HepG2 (cell line): ENCODE measurements around the gene NCBP3. TPM values are rescaled to one million over a fixed set of nuclear protein-coding genes. Genes with fewer than 3 reads are reported as not detected.
A peak's percentile ranks its signal among the peaks of the same experiment; 100 is the strongest.

ENCODE experiments used
- ADNP ChIP-seq: sonication (generic); formaldehyde crosslinking; IDR thresholded peaks from 2 replicates; pipeline ENCODE4 v1.4.0; 2020; ENCODE audit warnings: missing genetic modification reagents
- EP300 ChIP-seq, 3 experiments: sonication (generic) in 1 of 3; formaldehyde crosslinking in 1 of 3; IDR thresholded peaks; 2 replicates each; pipeline versions ENCODE4 v1.5.1 to v1.6.1; 2011 to 2020; ENCODE audit warnings: low read depth in 2 of 3, low read length in 2 of 3, borderline replicate concordance in 1 of 3, improper control_type of control experiment in 1 of 3, mild to moderate bottlenecking in 1 of 3, missing genetic modification reagents in 1 of 3, moderate library complexity in 1 of 3
- FOSL1 ChIP-seq: sonication (generic); formaldehyde crosslinking; IDR thresholded peaks from 2 replicates; pipeline ENCODE4 v1.9.0; 2021; ENCODE audit warnings: missing genetic modification reagents, borderline replicate concordance
- FOXP1 ChIP-seq, 2 experiments: fragments of 450-650 bp in 1 of 2; IDR thresholded peaks; 2 replicates each; pipeline ENCODE4 v1.6.1; 2017 to 2018; ENCODE audit warnings: antibody characterized with exemption in 1 of 2
- NFIC ChIP-seq: IDR thresholded peaks from 2 replicates; pipeline ENCODE4 v1.6.1; 2012; ENCODE audit warnings: mild to moderate bottlenecking, low read length, inconsistent platforms
- NFYB ChIP-seq: sonication (generic); formaldehyde crosslinking; IDR thresholded peaks from 2 replicates; pipeline ENCODE4 v1.4.0; 2020; ENCODE audit warnings: missing genetic modification reagents
- SCMH1 ChIP-seq: sonication (generic); formaldehyde crosslinking; IDR thresholded peaks from 2 replicates; pipeline ENCODE4 v1.9.0; 2021; ENCODE audit warnings: missing genetic modification reagents, mild to moderate bottlenecking, borderline replicate concordance
- SETDB1 ChIP-seq: sonication (generic); formaldehyde crosslinking; IDR thresholded peaks from 2 replicates; pipeline ENCODE4 v1.5.1; 2020; ENCODE audit warnings: missing genetic modification reagents, mild to moderate bottlenecking, borderline replicate concordance
- ZBTB8A ChIP-seq: sonication (generic); formaldehyde crosslinking; IDR thresholded peaks from 2 replicates; pipeline ENCODE4 v1.4.0; 2020; ENCODE audit warnings: mild to moderate bottlenecking, low read depth, missing genetic modification reagents, borderline replicate concordance
- ZNF121 ChIP-seq: sonication (generic); formaldehyde crosslinking; IDR thresholded peaks from 2 replicates; pipeline ENCODE4 v1.5.0; 2020; ENCODE audit warnings: mild to moderate bottlenecking, missing genetic modification reagents
- ZNF260 ChIP-seq: sonication (generic); formaldehyde crosslinking; IDR thresholded peaks from 2 replicates; pipeline ENCODE4 v1.4.0; 2020; ENCODE audit warnings: missing genetic modification reagents, low read depth, mild to moderate bottlenecking, borderline replicate concordance
- ZNF431 ChIP-seq: sonication (generic); formaldehyde crosslinking; IDR thresholded peaks from 2 replicates; pipeline ENCODE4 v1.9.0; 2022; ENCODE audit warnings: missing genetic modification reagents, low read depth, mild to moderate bottlenecking, borderline replicate concordance
- ZNF563 ChIP-seq: sonication (generic); formaldehyde crosslinking; IDR thresholded peaks from 2 replicates; pipeline ENCODE4 v1.8.0; 2022; ENCODE audit warnings: mild to moderate bottlenecking, moderate library complexity, missing genetic modification reagents
- ZNF598 ChIP-seq: sonication (generic); formaldehyde crosslinking; IDR thresholded peaks from 2 replicates; pipeline ENCODE4 v1.5.1; 2020; ENCODE audit warnings: mild to moderate bottlenecking, missing genetic modification reagents, borderline replicate concordance
- ZNF672 ChIP-seq: sonication (generic); formaldehyde crosslinking; IDR thresholded peaks from 2 replicates; pipeline ENCODE4 v1.8.1; 2022; ENCODE audit warnings: missing genetic modification reagents
- ZNF782 ChIP-seq: sonication (generic); formaldehyde crosslinking; IDR thresholded peaks from 2 replicates; pipeline ENCODE4 v1.4.0; 2020; ENCODE audit warnings: missing genetic modification reagents, mild to moderate bottlenecking, borderline replicate concordance
- polyA plus RNA-seq, 8 experiments: library from polyadenylated mRNA; depleted of rRNA in 3 of 8; stranded (reverse) in 7 of 8; unstranded in 1 of 8; fragments of >200 nt; fragmentation: Illumina TruSeq in 4 of 8; extraction: Trizol in 4 of 8; gene quantifications; 2 replicates each; pipeline versions ENCODE4 v1.2.1 to v1.2.3, GENCODE V29; 2011 to 2016; ENCODE audit warnings: low read depth in 4 of 8, missing spikeins in 1 of 8, mixed read lengths in 1 of 8; ENCODE audit not compliant: insufficient read depth in 1 of 8
- total RNA-seq, 5 experiments: library from RNA; depleted of rRNA; stranded (reverse); fragments of >200 nt; fragmentation: Illumina TruSeq; extraction: Trizol; gene quantifications; 2 replicates each; pipeline ENCODE4 v1.2.3, GENCODE V29; 2016; ENCODE audit warnings: low read depth in 1 of 5
- TF ChIP-seq, protein P1 (sequence below): sonication (generic); formaldehyde crosslinking; IDR thresholded peaks from 2 replicates; pipeline ENCODE4 v1.4.0; 2020; ENCODE audit warnings: missing genetic modification reagents, mild to moderate bottlenecking, borderline replicate concordance
- TF ChIP-seq, protein P2 (sequence below): sonication (generic); formaldehyde crosslinking; IDR thresholded peaks from 2 replicates; pipeline ENCODE4 v1.5.0; 2020; ENCODE audit warnings: missing genetic modification reagents
- TF ChIP-seq, protein P3 (sequence below): sonication (generic); formaldehyde crosslinking; IDR thresholded peaks from 2 replicates; pipeline ENCODE4 v1.8.0; 2022; ENCODE audit warnings: missing genetic modification reagents, mild to moderate bottlenecking, borderline replicate concordance
- TF ChIP-seq, protein P4 (sequence below): sonication (generic); formaldehyde crosslinking; IDR thresholded peaks from 2 replicates; pipeline ENCODE4 v1.8.0; 2022; ENCODE audit warnings: low read depth, missing genetic modification reagents
- TF ChIP-seq, protein P5 (sequence below): sonication (generic); formaldehyde crosslinking; IDR thresholded peaks from 2 replicates; pipeline ENCODE4 v1.4.0; 2020; ENCODE audit warnings: mild to moderate bottlenecking, missing genetic modification reagents

Gene NCBP3
- total and polyA plus RNA-seq, 2 of the 13 experiments (the other 11 are each of a cell fraction or from before 2014, with no cell fraction given) = 19.5 to 24.8 TPM

DNA sequence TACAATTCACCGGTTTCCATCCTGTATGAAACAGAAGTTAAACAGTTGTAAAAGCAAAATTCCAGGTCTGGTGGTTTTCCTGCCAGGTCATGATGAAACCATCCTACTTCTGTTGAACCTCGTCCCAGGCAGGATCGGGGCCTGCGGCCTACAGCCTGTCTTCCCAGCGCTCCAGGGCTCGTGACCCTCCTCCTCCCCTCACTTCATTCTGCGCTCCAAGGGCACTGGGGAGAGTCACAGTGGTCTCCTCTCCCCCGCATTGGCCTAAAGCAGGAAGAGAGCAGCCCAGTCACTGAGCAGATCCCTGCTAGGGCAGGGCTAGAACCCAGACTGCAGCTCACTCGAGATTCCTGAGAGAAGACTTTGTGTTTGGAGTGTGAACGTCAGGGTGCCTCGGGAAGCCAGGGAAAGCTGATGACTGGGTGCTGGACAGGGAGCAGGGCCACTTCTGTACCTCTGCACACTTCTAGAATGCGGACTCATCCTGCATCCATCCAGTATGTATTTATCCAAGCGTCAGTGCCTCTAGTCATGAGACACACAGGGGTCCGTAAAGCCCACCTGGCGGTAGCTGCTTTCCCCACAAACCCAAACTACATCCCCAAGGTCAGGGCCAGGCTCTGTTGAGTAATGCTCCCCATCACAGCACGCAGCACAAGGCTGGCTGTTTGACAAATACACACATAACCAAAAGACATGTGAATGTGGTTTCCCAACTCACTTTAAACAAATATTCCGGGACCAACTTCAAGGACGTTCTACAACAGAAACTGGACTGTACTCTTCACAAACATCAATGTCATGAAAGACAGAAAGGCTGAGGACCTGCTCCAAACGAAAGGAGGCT is 43.4 kb downstream of the NCBP3 start (continued):
- TF ChIP-seq, protein P1, sequence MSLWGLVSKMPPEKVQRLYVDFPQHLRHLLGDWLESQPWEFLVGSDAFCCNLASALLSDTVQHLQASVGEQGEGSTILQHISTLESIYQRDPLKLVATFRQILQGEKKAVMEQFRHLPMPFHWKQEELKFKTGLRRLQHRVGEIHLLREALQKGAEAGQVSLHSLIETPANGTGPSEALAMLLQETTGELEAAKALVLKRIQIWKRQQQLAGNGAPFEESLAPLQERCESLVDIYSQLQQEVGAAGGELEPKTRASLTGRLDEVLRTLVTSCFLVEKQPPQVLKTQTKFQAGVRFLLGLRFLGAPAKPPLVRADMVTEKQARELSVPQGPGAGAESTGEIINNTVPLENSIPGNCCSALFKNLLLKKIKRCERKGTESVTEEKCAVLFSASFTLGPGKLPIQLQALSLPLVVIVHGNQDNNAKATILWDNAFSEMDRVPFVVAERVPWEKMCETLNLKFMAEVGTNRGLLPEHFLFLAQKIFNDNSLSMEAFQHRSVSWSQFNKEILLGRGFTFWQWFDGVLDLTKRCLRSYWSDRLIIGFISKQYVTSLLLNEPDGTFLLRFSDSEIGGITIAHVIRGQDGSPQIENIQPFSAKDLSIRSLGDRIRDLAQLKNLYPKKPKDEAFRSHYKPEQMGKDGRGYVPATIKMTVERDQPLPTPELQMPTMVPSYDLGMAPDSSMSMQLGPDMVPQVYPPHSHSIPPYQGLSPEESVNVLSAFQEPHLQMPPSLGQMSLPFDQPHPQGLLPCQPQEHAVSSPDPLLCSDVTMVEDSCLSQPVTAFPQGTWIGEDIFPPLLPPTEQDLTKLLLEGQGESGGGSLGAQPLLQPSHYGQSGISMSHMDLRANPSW (CRISPR knock-in tag) = no peak; the same call in 1 of the 2 replicates
- TF ChIP-seq, protein P2, sequence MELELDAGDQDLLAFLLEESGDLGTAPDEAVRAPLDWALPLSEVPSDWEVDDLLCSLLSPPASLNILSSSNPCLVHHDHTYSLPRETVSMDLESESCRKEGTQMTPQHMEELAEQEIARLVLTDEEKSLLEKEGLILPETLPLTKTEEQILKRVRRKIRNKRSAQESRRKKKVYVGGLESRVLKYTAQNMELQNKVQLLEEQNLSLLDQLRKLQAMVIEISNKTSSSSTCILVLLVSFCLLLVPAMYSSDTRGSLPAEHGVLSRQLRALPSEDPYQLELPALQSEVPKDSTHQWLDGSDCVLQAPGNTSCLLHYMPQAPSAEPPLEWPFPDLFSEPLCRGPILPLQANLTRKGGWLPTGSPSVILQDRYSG (CRISPR knock-in tag) = no peak
- 0 out of 2 replicates have a peak, but pooled peaks have one; percentile 17 for TF ChIP-seq ZNF563 (CRISPR knock-in tag)
- TF ChIP-seq, protein P3, sequence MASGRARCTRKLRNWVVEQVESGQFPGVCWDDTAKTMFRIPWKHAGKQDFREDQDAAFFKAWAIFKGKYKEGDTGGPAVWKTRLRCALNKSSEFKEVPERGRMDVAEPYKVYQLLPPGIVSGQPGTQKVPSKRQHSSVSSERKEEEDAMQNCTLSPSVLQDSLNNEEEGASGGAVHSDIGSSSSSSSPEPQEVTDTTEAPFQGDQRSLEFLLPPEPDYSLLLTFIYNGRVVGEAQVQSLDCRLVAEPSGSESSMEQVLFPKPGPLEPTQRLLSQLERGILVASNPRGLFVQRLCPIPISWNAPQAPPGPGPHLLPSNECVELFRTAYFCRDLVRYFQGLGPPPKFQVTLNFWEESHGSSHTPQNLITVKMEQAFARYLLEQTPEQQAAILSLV (CRISPR knock-in tag) = peak; percentile 55; the same call in 1 of the 2 replicates
- no peak; the same call in 1 of the 2 replicates for TF ChIP-seq FOSL1 (CRISPR knock-in tag)
- TF ChIP-seq SCMH1 (CRISPR knock-in tag) = no peak
- peak; percentile 96 to 99 for TF ChIP-seq EP300 (IDR thresholded peaks at IDR 0.05; ENCODE audit: low read depth in 2 of 2, low read length in 2 of 2)
- peak; percentile 99 for TF ChIP-seq EP300 (CRISPR knock-in tag; IDR thresholded peaks at IDR 0.05; ENCODE audit: borderline replicate concordance)
- TF ChIP-seq ADNP (CRISPR knock-in tag) = no peak
- TF ChIP-seq, protein P4, sequence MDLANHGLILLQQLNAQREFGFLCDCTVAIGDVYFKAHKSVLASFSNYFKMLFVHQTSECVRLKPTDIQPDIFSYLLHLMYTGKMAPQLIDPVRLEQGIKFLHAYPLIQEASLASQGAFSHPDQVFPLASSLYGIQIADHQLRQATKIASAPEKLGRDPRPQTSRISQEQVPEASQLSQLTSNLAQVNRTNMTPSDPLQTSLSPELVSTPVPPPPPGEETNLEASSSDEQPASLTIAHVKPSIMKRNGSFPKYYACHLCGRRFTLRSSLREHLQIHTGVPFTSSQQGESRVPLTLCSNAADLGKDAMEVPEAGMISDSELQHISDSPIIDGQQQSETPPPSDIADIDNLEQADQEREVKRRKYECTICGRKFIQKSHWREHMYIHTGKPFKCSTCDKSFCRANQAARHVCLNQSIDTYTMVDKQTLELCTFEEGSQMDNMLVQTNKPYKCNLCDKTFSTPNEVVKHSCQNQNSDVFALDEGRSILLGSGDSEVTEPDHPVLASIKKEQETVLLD (CRISPR knock-in tag) = no peak; the same call in 1 of the 2 replicates
- peak; percentile 91 for TF ChIP-seq NFIC
- peak; percentile 17; the same call in 1 of the 2 replicates for TF ChIP-seq ZNF121
- peak; percentile 80; the same call in 1 of the 2 replicates for TF ChIP-seq ZNF431 (CRISPR knock-in tag)
- no peak for TF ChIP-seq ZNF260
- TF ChIP-seq ZBTB8A (CRISPR knock-in tag) = no peak
- TF ChIP-seq, protein P5, sequence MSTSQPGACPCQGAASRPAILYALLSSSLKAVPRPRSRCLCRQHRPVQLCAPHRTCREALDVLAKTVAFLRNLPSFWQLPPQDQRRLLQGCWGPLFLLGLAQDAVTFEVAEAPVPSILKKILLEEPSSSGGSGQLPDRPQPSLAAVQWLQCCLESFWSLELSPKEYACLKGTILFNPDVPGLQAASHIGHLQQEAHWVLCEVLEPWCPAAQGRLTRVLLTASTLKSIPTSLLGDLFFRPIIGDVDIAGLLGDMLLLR = no peak
- TF ChIP-seq ZNF672 (CRISPR knock-in tag) = no peak
- no peak for TF ChIP-seq SETDB1 (CRISPR knock-in tag)
- TF ChIP-seq NFYB (CRISPR knock-in tag) = no peak
- TF ChIP-seq ZNF782 (CRISPR knock-in tag) = no peak; the same call in 1 of the 2 replicates
- no peak for TF ChIP-seq ZNF598
- no peak for TF ChIP-seq FOXP1 (IDR thresholded peaks at IDR 0.05)
- TF ChIP-seq FOXP1 (CRISPR knock-in tag; IDR thresholded peaks at IDR 0.05) = peak; percentile 93
